Upper lobe of left lung (tissue), 4 donors: Measurements from ENCODE around the gene STX4.

Source experiments
- EP300 ChIP-seq, 4 donors: sonication (generic); formaldehyde crosslinking; IDR thresholded peaks; one replicate each; pipeline ENCODE4 v1.5.1; 2017; ENCODE audit warnings: antibody characterized with exemption in 4 of 4, control low read depth in 2 of 4
- POLR2A ChIP-seq, 4 donors: fragments of 450-650 bp; IDR thresholded peaks; one replicate each; pipeline ENCODE4 v1.5.1; 2016 to 2017; ENCODE audit warnings: antibody characterized with exemption in 4 of 4, mild to moderate bottlenecking in 2 of 4
- POLR2AphosphoS5 ChIP-seq, 2 donors: sonication (generic); formaldehyde crosslinking; IDR thresholded peaks; one replicate each; pipeline ENCODE4 v1.5.1; 2017; ENCODE audit warnings: antibody characterized with exemption in 2 of 2
- TF ChIP-seq, protein P1 (sequence below), 6 experiments: fragments of 450-650 bp in 4 of 6; fragments of 200-600 bp in 2 of 6; sonication (generic) in 2 of 6; IDR thresholded peaks; one replicate each; pipeline ENCODE4 v1.5.1; 2016 to 2019; ENCODE audit warnings: antibody characterized with exemption in 6 of 6

DNA sequence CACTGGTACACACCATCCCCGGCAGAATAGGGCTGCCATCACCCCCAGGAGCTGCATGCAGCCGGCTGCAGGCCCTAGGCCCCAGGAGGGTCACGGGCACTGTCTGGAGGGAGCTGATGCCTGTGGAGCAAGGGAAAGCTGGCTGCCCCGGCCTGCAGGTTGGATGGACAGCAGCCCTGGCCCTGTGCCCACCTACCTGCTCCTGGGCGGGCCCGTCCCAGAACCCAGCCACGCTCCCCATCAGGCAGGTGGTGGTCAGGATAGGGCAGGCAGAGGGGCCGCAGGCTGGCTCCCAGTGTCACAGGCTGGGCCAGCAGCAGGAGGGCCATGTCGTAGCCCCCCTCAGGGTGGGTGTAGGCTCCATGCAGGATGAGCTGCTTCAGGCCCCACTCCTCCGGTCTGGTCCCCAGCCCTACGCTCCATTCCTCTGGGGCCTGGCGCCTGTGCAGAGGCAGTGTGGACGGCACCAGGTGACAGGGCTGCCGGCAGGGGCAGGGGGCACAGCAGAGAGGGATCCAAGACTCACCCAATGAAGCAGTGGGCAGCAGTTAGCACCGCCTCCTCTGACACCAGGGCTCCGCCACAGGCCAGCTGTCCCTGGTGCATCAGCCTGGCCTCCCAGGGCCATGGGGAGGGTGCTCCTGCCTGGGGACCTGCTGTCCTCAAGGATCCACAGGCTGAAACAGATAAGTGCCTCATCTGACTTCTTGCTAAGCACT is 51.4 kb downstream of the STX4 start:
- no peak for TF ChIP-seq POLR2A (IDR thresholded peaks at IDR 0.05)
- TF ChIP-seq, protein P1, sequence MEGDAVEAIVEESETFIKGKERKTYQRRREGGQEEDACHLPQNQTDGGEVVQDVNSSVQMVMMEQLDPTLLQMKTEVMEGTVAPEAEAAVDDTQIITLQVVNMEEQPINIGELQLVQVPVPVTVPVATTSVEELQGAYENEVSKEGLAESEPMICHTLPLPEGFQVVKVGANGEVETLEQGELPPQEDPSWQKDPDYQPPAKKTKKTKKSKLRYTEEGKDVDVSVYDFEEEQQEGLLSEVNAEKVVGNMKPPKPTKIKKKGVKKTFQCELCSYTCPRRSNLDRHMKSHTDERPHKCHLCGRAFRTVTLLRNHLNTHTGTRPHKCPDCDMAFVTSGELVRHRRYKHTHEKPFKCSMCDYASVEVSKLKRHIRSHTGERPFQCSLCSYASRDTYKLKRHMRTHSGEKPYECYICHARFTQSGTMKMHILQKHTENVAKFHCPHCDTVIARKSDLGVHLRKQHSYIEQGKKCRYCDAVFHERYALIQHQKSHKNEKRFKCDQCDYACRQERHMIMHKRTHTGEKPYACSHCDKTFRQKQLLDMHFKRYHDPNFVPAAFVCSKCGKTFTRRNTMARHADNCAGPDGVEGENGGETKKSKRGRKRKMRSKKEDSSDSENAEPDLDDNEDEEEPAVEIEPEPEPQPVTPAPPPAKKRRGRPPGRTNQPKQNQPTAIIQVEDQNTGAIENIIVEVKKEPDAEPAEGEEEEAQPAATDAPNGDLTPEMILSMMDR (IDR thresholded peaks at IDR 0.05), result no peak
- TF ChIP-seq EP300 (IDR thresholded peaks at IDR 0.05), result no peak
- TF ChIP-seq POLR2AphosphoS5 (IDR thresholded peaks at IDR 0.05), result no peak
